Stimulated activated memory B cell treated with anti-CD40 and anti-IgM and Interleukin-4, amounts not matched to agents 10 μg/mL and 1 μg/mL and 100 μg/mL, for 72 hours (primary cell): Measurements from ENCODE around the gene ATXN3L.
"Not testable (repeated sequence)": the region's sequence is repeated elsewhere in the genome, so short reads cannot be mapped to it uniquely, and the experiment has no call there.

Experiments used
- ATAC-seq: fragments of 150-1000 bp; cut with Tn5 transposase; 2 replicates; pipeline ENCODE4 v1.10.0; 2021
- H3K27ac Mint-ChIP-seq: one replicate; pipeline ENCODE4 v1.8.0; 2022; ENCODE audit warnings: mild to moderate bottlenecking, mixed read lengths
- H3K27me3 Mint-ChIP-seq: one replicate; pipeline ENCODE4 v1.8.0; 2022; ENCODE audit warnings: mixed read lengths
- H3K36me3 Mint-ChIP-seq: one replicate; pipeline ENCODE4 v1.8.0; 2022; ENCODE audit warnings: mixed read lengths
- H3K4me1 Mint-ChIP-seq: one replicate; pipeline ENCODE4 v1.8.0; 2022; ENCODE audit warnings: mixed read lengths
- H3K4me3 Mint-ChIP-seq: one replicate; pipeline ENCODE4 v1.8.0; 2022; ENCODE audit warnings: mild to moderate bottlenecking, moderate library complexity, mixed read lengths
- H3K9me3 Mint-ChIP-seq: one replicate; pipeline ENCODE4 v1.8.0; 2022; ENCODE audit warnings: mixed read lengths

Gene ATXN3L

DNA sequence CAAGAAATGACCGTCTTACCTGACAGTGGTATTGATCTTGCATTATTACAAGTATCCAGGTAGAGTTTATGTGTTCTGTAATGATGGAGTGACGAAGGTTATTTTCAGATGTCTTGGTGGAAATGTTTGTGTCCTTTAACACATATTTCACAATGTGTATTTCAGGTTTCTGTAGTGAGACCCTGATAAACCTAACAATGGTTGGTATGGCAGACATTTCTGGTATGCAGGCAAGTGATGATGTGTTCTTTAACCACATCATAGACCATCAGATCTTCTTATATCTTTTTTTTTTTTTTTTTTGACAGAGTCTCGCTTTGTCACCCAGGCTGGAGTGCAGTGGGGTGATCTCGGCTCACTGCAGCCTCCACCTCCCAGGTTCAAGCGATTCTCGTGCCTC is 14.6 kb upstream of the ATXN3L start:
- Mint-ChIP-seq H3K4me1 (no peaks in the 10 kb centered on the region), H3K9me3 (no peaks in the 10 kb centered on the region), H3K27me3 (no peaks in the 10 kb centered on the region), H3K27ac (no peak overlapping the region), H3K4me3 (no peak overlapping the region), H3K36me3 (no peaks in the 10 kb centered on the region)
- no peak for ATAC-seq

DNA sequence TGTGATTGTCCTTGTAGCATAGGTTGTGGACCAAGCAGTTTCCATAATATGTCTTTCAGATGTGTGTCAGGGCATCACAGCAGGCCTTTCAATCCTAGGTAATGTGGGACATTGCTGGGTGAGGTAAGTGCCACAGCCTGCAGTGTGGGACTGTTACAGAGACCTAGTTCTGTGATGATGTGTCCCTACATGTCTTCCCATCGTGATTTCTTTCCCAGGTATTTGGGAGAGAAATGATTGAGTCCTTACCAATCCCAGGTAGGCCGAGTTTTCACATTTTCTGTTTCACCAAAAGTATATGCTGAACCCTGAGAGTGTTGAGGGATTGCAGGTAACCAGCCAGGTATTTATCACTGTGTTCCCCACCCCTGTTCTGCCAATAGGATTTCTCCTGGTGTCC is 10.6 kb upstream of the ATXN3L start:
- H3K27me3 Mint-ChIP-seq = no peaks in the 10 kb centered on the region
- no peak overlapping the region for H3K27ac Mint-ChIP-seq
- no peak for ATAC-seq
- no peak overlapping the region for H3K4me3 Mint-ChIP-seq
- H3K4me1 Mint-ChIP-seq = no peaks in the 10 kb centered on the region
- no peaks in the 10 kb centered on the region for H3K36me3 Mint-ChIP-seq
- no peaks in the 10 kb centered on the region for H3K9me3 Mint-ChIP-seq

DNA sequence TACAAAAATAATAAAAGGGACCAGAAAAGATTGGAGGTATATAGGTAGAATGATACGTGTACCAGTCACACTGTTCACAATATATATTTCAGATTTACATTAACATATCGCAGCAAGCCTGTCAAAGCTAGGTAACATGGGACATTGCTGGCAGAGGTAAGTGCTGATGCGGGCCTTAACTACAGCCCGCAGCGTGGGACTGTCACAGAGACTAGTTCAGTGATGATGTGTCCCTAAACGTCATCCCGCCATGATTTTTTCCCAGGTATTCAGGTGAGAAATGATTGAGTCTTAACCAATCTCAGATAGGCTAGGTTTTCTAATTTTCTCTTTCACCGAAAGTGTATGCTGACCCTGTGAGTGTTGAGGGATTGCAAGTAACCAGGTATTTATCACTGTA is 7.8 kb upstream of the ATXN3L start:
- Mint-ChIP-seq H3K36me3 (no peaks in the 10 kb centered on the region), H3K9me3 (no peaks in the 10 kb centered on the region), H3K27ac (no peak overlapping the region), H3K4me1 (no peaks in the 10 kb centered on the region), H3K4me3 (no peak overlapping the region), H3K27me3 (no peaks in the 10 kb centered on the region)
- no peak for ATAC-seq

DNA sequence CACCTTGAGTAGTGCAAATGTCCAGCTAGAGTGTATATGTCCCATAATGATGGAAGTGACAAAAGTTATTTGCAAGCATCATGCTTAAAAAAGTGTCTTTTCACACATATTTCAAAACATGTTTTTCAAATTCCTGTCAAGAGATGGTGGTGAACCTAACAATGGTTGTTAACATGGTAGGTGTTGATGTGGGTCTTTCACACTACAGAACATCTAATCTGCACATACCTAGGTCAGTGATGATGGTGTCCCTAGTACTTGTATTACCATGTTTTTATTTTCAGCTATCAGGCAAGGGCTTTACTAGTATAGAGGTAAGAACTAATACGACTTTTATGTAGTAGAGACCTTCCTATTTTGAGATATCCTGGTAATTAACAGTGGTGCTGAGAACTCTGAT is 3.4 kb upstream of the ATXN3L start:
- H3K27me3 Mint-ChIP-seq = no peaks in the 10 kb centered on the region
- H3K4me1 Mint-ChIP-seq = no peaks in the 10 kb centered on the region
- no peak overlapping the region for H3K4me3 Mint-ChIP-seq
- no peaks in the 10 kb centered on the region for H3K36me3 Mint-ChIP-seq
- no peak for ATAC-seq
- H3K27ac Mint-ChIP-seq = no peak overlapping the region
- no peaks in the 10 kb centered on the region for H3K9me3 Mint-ChIP-seq

DNA sequence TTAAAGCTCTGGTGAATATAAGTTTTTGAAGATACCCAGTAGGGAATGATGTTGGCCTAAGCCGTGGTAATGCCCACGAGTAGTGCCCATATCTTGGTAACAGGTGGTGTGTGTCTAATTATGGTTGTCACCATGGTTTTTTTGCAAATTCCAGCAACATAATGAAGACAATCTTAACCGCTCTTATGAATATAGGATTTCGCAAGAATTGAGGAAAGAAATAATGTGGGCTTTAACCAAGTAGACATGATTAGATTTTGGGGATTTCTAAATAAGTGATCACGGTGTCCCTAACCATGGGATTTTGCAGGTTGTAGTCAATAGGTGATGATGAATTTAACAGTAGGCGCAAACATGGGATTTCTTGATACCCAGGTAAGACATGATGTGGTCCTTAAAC is 2.5 kb downstream of the ATXN3L start:
- Mint-ChIP-seq H3K36me3 (no peaks in the 10 kb centered on the region), H3K4me1 (no peaks in the 10 kb centered on the region), H3K9me3 (no peaks in the 10 kb centered on the region), H3K4me3 (no peak overlapping the region), H3K27me3 (no peaks in the 10 kb centered on the region), H3K27ac (no peak overlapping the region)
- ATAC-seq = no peak

DNA sequence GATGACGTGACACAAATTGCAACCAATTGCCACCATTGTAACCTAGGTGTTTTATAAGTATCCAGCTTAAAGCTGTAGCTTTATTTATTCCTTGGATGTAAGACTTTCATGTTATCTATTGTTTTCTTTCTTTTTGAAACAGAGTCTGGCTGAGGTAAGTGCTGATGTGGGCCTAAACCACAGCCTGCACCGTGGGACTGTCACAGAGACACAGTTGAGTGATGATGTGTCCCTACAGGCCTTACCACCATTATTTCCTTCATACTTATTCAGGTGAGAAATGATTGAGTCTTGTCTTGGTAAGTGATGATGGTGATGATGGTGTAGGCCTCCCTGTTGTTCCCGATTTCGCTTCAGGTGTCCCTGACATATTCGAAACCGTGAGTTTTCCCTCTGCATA is 8.3 kb downstream of the ATXN3L start:
- Mint-ChIP-seq H3K27ac (no peak overlapping the region), H3K4me3 (no peak overlapping the region), H3K9me3 (no peaks in the 10 kb centered on the region), H3K36me3 (no peaks in the 10 kb centered on the region), H3K4me1 (no peaks in the 10 kb centered on the region), H3K27me3 (no peaks in the 10 kb centered on the region)
- no peak for ATAC-seq

DNA sequence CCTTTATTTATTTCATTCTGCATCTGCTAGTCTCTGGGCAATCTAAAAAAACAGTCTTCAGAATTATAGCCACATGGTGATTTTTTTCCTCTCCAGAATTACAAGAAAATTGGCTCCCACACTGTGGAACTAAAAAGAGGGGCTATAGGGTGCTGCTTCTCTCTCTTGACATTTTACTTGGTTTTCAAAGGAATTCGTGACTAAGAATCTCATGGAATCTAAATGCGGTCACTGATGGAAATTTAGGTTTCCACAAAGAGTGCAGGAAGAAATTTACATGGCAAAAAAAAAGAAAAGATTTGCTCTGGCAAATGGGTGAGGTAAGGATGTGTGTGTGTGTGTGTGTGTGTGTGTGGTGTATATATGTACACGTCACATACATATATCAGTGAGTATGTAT is 10.2 kb downstream of the ATXN3L start:
- Mint-ChIP-seq H3K36me3 (no peaks in the 10 kb centered on the region), H3K27me3 (no peaks in the 10 kb centered on the region), H3K4me3 (no peak overlapping the region), H3K4me1 (no peaks in the 10 kb centered on the region), H3K27ac (no peak overlapping the region), H3K9me3 (no peaks in the 10 kb centered on the region)
- ATAC-seq = no peak

DNA sequence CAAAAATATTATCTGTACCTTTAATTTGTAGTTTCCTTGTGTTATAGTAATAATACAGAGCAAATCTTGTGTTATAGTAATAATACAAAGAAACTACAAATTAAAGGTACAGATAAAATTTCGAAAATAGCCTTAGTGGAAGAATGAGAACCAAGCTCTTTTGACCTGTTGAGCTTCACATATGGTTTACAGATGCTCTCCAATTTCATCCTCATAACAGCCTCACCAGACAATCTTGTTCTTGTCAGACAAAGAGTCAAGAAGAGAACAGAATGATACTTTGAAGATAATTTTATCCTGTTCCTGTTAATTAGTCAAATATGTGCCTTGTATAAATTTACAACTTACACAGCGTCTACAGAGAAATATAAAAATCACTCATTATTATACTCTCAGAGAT is 12.8 kb downstream of the ATXN3L start:
- no peaks in the 10 kb centered on the region for H3K27me3 Mint-ChIP-seq
- no peak overlapping the region for H3K4me3 Mint-ChIP-seq
- peaks cover 7% of the 10 kb centered on the region for H3K36me3 Mint-ChIP-seq
- peaks cover 4% of the 10 kb centered on the region for H3K9me3 Mint-ChIP-seq
- H3K27ac Mint-ChIP-seq = no peak overlapping the region
- ATAC-seq = no peak
- H3K4me1 Mint-ChIP-seq = peaks cover 8% of the 10 kb centered on the region

DNA sequence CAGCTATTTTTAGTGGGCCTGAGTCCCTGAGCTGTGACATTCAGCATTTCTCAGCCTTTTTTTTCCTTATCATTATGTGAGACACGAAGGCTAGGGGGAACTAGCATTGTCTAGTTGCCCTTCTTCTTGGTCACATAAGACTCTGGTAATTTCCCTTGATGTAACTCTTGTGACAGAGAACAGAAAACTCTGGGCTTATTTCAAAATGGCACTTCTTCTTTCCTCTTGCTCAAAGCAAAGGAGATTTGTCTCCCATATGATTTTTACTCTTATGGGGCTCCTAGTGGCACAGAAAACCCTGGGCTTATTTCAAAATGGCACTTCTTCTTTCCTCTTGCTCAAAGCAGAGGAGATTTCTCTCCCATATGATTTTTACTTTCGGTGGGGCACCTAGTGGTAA is 14.7 kb downstream of the ATXN3L start:
- H3K27ac Mint-ChIP-seq = peak overlapping the region; percentile 10
- ATAC-seq = no peak
- peaks cover 7% of the 10 kb centered on the region for H3K36me3 Mint-ChIP-seq
- H3K9me3 Mint-ChIP-seq = peaks cover 4% of the 10 kb centered on the region
- H3K4me3 Mint-ChIP-seq = no peak overlapping the region
- peaks cover 13% of the 10 kb centered on the region for H3K4me1 Mint-ChIP-seq
- H3K27me3 Mint-ChIP-seq = no peaks in the 10 kb centered on the region

DNA sequence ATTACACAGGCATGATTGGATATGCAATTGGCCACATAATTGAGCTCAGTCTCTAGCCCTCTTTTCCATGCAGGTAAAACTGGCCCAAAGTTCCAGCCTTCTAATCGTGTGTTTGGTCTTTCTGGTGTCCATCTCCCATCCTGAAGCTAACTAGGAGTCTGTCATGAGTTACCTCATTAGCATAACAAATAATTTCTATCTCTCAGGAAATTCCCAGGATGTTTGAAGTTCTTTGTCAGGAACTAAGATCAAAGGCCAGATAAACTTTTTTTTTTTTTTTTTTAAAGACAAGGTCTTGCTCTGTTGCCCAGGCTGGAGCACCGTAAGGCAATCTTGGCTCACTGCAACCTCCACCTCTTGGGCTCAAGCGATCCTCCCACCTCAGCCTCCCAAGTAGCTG is 15.8 kb downstream of the ATXN3L start:
- Mint-ChIP-seq H3K36me3 (peaks cover 7% of the 10 kb centered on the region), H3K27me3 (no peaks in the 10 kb centered on the region), H3K4me1 (peaks cover 13% of the 10 kb centered on the region), H3K27ac (no peak overlapping the region), H3K4me3 (no peak overlapping the region), H3K9me3 (peaks cover 4% of the 10 kb centered on the region)
- no peak for ATAC-seq

DNA sequence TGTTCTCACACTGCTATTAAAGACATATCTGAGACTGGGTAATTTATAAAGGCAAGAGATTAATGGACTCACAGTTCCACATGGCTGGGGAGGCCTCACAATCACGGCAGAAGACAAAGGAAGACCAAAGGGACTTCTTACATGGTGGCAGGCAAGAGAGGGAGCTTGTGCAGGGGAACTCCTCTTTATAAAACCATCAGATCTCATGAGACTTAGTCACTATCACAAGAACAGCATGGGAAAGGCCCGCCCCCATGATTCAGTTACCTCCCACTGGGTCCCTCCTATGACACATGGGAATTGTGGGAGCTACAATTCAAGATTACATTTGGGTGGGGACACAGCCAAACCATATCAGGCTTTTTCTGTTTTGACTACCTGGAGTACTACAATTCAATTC is 16.6 kb downstream of the ATXN3L start:
- H3K27ac Mint-ChIP-seq = peak overlapping the region; percentile 36
- not testable (repeated sequence) for ATAC-seq, H3K27me3 Mint-ChIP-seq, H3K4me3 Mint-ChIP-seq, H3K9me3 Mint-ChIP-seq, H3K36me3 Mint-ChIP-seq
- peaks cover 13% of the 10 kb centered on the region for H3K4me1 Mint-ChIP-seq

DNA sequence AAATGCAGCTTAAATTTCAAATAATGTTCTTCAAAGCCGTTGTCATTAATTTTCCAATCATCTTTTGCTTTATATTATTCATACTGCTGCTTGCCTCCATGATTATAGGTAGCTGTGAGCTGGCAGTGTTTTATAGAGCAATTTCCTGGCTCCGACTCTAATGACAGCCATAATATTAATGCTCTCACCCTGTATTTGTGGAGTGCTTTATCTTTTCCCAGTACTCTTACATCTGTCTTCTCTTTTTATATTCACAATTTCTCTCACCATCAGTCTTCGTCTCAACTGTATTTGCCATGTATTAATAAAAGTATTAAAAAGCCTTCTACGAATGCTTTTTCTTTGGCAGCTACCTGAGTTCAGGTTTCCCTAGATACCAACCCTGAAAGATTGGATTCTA is 21.0 kb downstream of the ATXN3L start:
- no peak for ATAC-seq
- H3K4me3 Mint-ChIP-seq = no peak overlapping the region
- peak overlapping the region; percentile 12 for H3K27ac Mint-ChIP-seq
- peaks cover 13% of the 10 kb centered on the region for H3K4me1 Mint-ChIP-seq
- H3K27me3 Mint-ChIP-seq = no peaks in the 10 kb centered on the region
- peaks cover 4% of the 10 kb centered on the region for H3K9me3 Mint-ChIP-seq
- peaks cover 7% of the 10 kb centered on the region for H3K36me3 Mint-ChIP-seq

DNA sequence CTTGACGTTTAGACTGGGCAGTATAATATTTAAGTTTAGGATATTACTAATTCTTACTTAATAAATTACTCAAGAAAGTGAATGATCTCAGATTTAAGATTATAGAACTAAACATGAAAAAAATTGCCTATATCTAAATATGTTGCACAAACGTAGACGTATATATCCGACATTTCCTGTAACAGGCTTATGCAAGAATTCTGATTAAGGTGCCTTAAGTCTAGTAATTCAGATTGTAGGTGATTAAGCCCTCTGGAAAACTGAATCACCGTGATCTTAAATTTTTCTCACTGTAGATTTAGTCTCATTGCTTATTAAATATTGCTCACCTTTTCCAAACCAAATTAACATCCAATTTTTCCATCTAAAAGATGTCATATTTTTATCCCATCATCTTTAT is 24.0 kb downstream of the ATXN3L start:
- Mint-ChIP-seq H3K9me3 (no peaks in the 10 kb centered on the region), H3K27ac (no peak overlapping the region), H3K36me3 (no peaks in the 10 kb centered on the region), H3K4me3 (no peak overlapping the region), H3K27me3 (no peaks in the 10 kb centered on the region), H3K4me1 (peaks cover 5% of the 10 kb centered on the region)
- ATAC-seq = no peak

DNA sequence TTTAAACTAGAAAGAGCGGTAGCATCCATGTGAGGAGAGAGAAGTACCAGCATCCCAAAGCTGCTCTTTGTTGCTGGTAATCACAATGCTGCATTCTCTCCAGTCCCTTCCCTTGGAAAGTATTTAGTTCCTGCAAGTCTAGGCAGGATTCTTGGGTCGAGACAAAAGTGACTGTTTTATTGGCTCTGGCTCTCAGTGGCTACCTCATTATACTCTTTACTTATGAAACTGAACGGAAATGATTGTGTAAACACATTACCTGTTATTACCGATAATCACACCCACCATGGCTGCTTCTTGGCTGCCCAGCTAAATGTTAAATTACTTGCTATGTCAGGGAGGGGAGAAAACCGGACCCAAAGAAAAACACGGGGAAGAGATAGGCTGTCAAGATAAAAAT is 26.2 kb downstream of the ATXN3L start:
- Mint-ChIP-seq H3K4me3 (no peak overlapping the region), H3K27ac (no peak overlapping the region), H3K4me1 (peaks cover 8% of the 10 kb centered on the region), H3K27me3 (no peaks in the 10 kb centered on the region), H3K9me3 (no peaks in the 10 kb centered on the region), H3K36me3 (no peaks in the 10 kb centered on the region)
- no peak for ATAC-seq

DNA sequence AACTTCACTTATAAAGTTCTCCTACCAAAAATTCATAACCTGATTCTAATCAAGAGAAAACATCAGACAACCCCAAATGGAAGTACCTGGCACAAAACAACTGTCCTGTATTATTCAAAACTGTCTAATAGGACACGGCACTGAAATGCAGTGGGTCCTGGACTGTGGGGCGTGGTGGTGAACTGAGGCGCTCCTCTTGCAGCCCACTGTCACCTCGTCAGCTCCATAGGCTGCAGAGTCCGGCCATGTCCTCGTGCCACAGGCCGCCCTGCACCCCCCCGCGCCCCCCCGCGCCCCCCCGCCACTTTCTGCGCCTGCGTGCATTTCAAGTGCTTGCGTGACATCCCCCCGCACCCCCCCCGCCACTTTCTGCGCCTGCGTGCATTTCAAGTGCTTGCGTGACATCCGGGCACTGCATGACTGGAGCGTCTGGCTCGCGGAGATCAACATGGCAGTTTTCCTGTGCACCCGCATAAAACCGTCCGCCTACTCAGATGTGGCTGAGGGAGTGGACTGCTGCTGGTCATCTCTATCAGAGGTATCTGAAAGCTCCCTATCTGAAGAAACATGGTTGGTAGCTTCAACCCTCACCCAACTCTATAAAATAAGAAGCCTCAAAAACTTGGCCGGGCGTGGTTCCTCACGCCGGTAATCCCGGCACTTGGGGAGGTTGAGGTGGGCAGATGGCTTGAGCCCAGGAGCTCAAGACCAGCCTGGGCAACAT is 28.8 kb downstream of the ATXN3L start:
- Mint-ChIP-seq H3K27me3 (no peaks in the 10 kb centered on the region), H3K27ac (no peak overlapping the region), H3K4me3 (no peak overlapping the region), H3K4me1 (peaks cover 8% of the 10 kb centered on the region), H3K9me3 (no peaks in the 10 kb centered on the region), H3K36me3 (no peaks in the 10 kb centered on the region)
- ATAC-seq = no peak

DNA sequence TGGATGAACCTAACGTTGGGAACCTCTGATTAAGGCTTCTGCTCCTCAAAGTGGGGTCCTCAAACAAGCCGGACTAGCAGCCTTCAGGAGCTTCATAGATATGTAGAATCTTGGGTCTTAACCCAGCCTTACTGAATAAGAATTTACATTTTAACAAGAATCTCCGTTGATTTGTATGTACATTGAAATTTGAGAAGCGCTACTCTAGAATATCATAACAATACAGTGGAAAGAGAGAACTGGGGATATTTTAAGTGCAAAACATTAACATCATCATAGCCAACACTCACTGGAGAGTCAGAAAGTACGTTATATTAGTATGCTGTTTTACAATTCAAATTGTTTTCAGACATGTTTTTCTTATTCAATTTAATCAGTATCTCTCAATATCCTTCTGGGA is 31.2 kb downstream of the ATXN3L start:
- ATAC-seq = no peak
- peaks cover 14% of the 10 kb centered on the region for H3K4me1 Mint-ChIP-seq
- no peak overlapping the region for H3K4me3 Mint-ChIP-seq
- no peak overlapping the region for H3K27ac Mint-ChIP-seq
- H3K9me3 Mint-ChIP-seq = peaks cover 3% of the 10 kb centered on the region
- no peaks in the 10 kb centered on the region for H3K27me3 Mint-ChIP-seq
- H3K36me3 Mint-ChIP-seq = no peaks in the 10 kb centered on the region

DNA sequence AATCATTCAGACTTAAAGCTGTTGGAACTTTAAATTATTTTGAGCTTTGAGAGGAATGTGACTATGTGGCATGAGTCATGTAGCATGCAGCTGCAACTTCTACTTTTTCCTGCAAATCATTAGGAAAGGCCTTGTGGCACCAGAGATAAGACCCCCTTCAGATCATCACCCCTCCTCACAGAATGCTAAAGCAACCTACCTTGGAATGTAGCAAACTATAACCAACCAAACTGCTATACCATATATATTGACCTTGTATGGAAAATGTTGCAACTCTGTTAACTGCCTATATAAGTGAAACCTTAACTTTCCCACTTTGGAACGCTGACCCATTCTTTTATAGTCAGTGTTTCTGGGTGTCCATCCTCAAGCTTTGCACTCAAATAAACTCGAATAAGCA is 32.0 kb downstream of the ATXN3L start:
- Mint-ChIP-seq H3K27ac (no peak overlapping the region), H3K4me1 (peaks cover 17% of the 10 kb centered on the region), H3K9me3 (peaks cover 3% of the 10 kb centered on the region), H3K27me3 (no peaks in the 10 kb centered on the region), H3K36me3 (no peaks in the 10 kb centered on the region), H3K4me3 (no peak overlapping the region)
- ATAC-seq = no peak
